IPS-NIHi7 (cell line): ENCODE results near the gene TPTE.
"Not testable (repeated sequence)": the region's sequence is repeated elsewhere in the genome, so short reads cannot be mapped to it uniquely, and the experiment has no call there.

ENCODE experiments used
- DNase-seq: peaks from one replicate; pipeline ENCODE4 v3.0.0; 2012; ENCODE audit warnings: mixed read lengths; ENCODE audit errors: extremely low spot score

TPTE gene

GRCh38 chr21:10521091-10521598 is at the start of gene TPTE:
TPTE (plus strand) TSS chr21:10521583; CDS start chr21:10538724, 17,141 bp downstream.
- DNase-seq, result no peak

- not testable (repeated sequence) for DNase-seq
Measured at GRCh38 chr21:10471999-10472398, 49.4 kb upstream of the TPTE start.

GRCh38 chr21:10477794-10478193 is 43.6 kb upstream of the TPTE start:
- not testable (repeated sequence) for DNase-seq

GRCh38 chr21:10479875-10480274 is 41.5 kb upstream of the TPTE start:
- not testable (repeated sequence) for DNase-seq

- DNase-seq, result not testable (repeated sequence)
Measured at GRCh38 chr21:10484864-10485263, 36.5 kb upstream of the TPTE start.

GRCh38 chr21:10490453-10490852 is 30.9 kb upstream of the TPTE start:
- not testable (repeated sequence) for DNase-seq

- DNase-seq, result no peak
Measured at GRCh38 chr21:10511116-10511515, 10.3 kb upstream of the TPTE start.

GRCh38 chr21:10516889-10517288 is 4.5 kb upstream of the TPTE start:
- DNase-seq, result not testable (repeated sequence)

GRCh38 chr21:10517904-10518303 is 3.5 kb upstream of the TPTE start:
- DNase-seq, result not testable (repeated sequence)

- not testable (repeated sequence) for DNase-seq
Measured at GRCh38 chr21:10521835-10522500, 585 bp downstream of the TPTE start.

- DNase-seq, result no peak
Measured at GRCh38 chr21:10539956-10540355, 18.6 kb downstream of the TPTE start.

- not testable (repeated sequence) for DNase-seq
Measured at GRCh38 chr21:10544376-10544775, 23.0 kb downstream of the TPTE start.

GRCh38 chr21:10547868-10548267 is 26.5 kb downstream of the TPTE start:
- DNase-seq, result not testable (repeated sequence)

GRCh38 chr21:10548331-10548954 is 27.1 kb downstream of the TPTE start:
- DNase-seq, result not testable (repeated sequence)

GRCh38 chr21:10570803-10571202 is 49.4 kb downstream of the TPTE start:
- not testable (repeated sequence) for DNase-seq

GRCh38 chr21:10574531-10575310 is 53.3 kb downstream of the TPTE start:
- DNase-seq, result not testable (repeated sequence)

- no peak for DNase-seq
Measured at GRCh38 chr21:10575311-10575667, 53.9 kb downstream of the TPTE start.

- DNase-seq, result not testable (repeated sequence)
Measured at GRCh38 chr21:10578910-10579309, 57.5 kb downstream of the TPTE start.

GRCh38 chr21:10589115-10589514 is 67.7 kb downstream of the TPTE start:
- DNase-seq, result not testable (repeated sequence)

- DNase-seq, result not testable (repeated sequence)
Measured at GRCh38 chr21:10607074-10607473, 85.7 kb downstream of the TPTE start.

- not testable (repeated sequence) for DNase-seq
Measured at GRCh38 chr21:10614285-10614684, 92.9 kb downstream of the TPTE start.

- DNase-seq, result not testable (repeated sequence)
Measured at GRCh38 chr21:10616061-10616460, 94.7 kb downstream of the TPTE start.
